Kidney (tissue), 14 donors: Measurements from ENCODE around the gene OPRL1. TPM values are rescaled to one million over a fixed set of nuclear protein-coding genes. Genes with fewer than 3 reads are reported as not detected.

Source experiments
- DNase-seq, 5 donors: peaks; one replicate each; pipeline ENCODE4 v3.0.0-alpha.2; 2013 to 2020
- FAIRE-seq: peaks from 2 replicates; lab custom pipeline; 2012; peaks lifted over from hg19 to GRCh38; lab: Jason Lieb, UNC
- H3K27ac ChIP-seq, 2 donors: one replicate each; pipeline ENCODE4 v1.7.0; 2013; ENCODE audit warnings: low read depth in 2 of 2, low read length in 2 of 2, inconsistent platforms in 1 of 2
- H3K27me3 ChIP-seq: one replicate; pipeline ENCODE4 v1.7.1; 2013; ENCODE audit warnings: low read length, inconsistent platforms; ENCODE audit not compliant: control insufficient read depth, insufficient read depth
- H3K36me3 ChIP-seq, 3 donors: one replicate each; pipeline versions ENCODE4 v1.7.0 to v1.7.1; 2013; ENCODE audit warnings: low read length in 3 of 3, control low read depth in 1 of 3, inconsistent platforms in 1 of 3; ENCODE audit not compliant: insufficient read depth in 3 of 3, control insufficient read depth in 2 of 3
- H3K4me1 ChIP-seq, 3 donors: one replicate each; pipeline versions ENCODE4 v1.7.0 to v1.7.1; 2013; ENCODE audit warnings: low read length in 3 of 3, inconsistent platforms in 1 of 3, low read depth in 1 of 3; ENCODE audit not compliant: control insufficient read depth in 2 of 3, insufficient read depth in 2 of 3
- H3K4me3 ChIP-seq, 3 donors: one replicate each; pipeline versions ENCODE4 v1.7.0 to v1.8.1; 2013; ENCODE audit warnings: low read length in 3 of 3, control low read depth in 1 of 3, inconsistent platforms in 1 of 3
- H3K9ac ChIP-seq, 3 donors: one replicate each; pipeline versions ENCODE4 v1.7.0 to v1.7.1; 2013; ENCODE audit warnings: low read length in 3 of 3, control low read depth in 1 of 3, inconsistent platforms in 1 of 3
- H3K9me3 ChIP-seq, 3 donors: one replicate each; pipeline versions ENCODE4 v1.7.0 to v1.7.1; 2013; ENCODE audit warnings: low read length in 3 of 3, control low read depth in 1 of 3, inconsistent platforms in 1 of 3; ENCODE audit not compliant: control insufficient read depth in 2 of 3, insufficient read depth in 1 of 3
- CTCF ChIP-seq: IDR thresholded peaks from 3 replicates; pipeline ENCODE4 v1.5.1; 2012; ENCODE audit warnings: mild to moderate bottlenecking, moderate library complexity, borderline replicate concordance; ENCODE audit not compliant: insufficient read depth; ENCODE audit errors: extremely low read depth
- intact Hi-C: fragments of 100-400 bp; cut with DNase I; formaldehyde crosslinking; loops from one replicate; pipeline ENCODE4 v1.11.1; 2022
- polyA plus RNA-seq: library from polyadenylated mRNA; stranded (reverse); fragments of 350-450 nt; fragmentation: Illumina TruSeq; extraction: RNeasy Lipid Tissue Mini Kit (QIAGEN cat#74804); gene quantifications from one replicate; pipeline ENCODE4 v1.2.3, GENCODE V29; 2014; ENCODE audit warnings: low read depth, low replicate concordance; ENCODE audit not compliant: insufficient read depth
- total RNA-seq: library from RNA; stranded (reverse); fragmentation: NEBNext Ultra II Directional; extraction: Animal tissue kit (Norgen Biotek cat#: 25700); gene quantifications from one replicate; pipeline ENCODE4 v1.2.1, GENCODE V29; 2021
- donor health status: control.
- donor health status: control.
- donor health status: control.
- donor health status: control.
- donor health status: control.
- donor health status: DM: yes; HTN: yes; CAD: no.
- donor health status: Normal renal cell carcinoma (clear cell type).

The OPRL1 gene
- total and polyA plus RNA-seq, 2 donors from 2014 or later = 0.39 to 1.2 TPM

- H3K9ac ChIP-seq = no peak overlapping the region
- no peak for FAIRE-seq
- H3K9me3 ChIP-seq = peaks cover 0 to 2% (median 0%) of the 10 kb centered on the region in 3 donors
- no peaks in the 10 kb centered on the region for H3K36me3 ChIP-seq
- intact Hi-C loops = no loop called here
- no peaks in the 10 kb centered on the region for H3K4me1 ChIP-seq
- TF ChIP-seq CTCF = no peak
- DNase-seq = peak in 1 of 5 donors; percentile 56
- H3K27me3 ChIP-seq = no peaks in the 10 kb centered on the region
- H3K27ac ChIP-seq = no peak overlapping the region
- no peak overlapping the region for H3K4me3 ChIP-seq
Measured at GRCh38 chr20:64129146-64129782, 49.4 kb downstream of the OPRL1 start.

- H3K9ac ChIP-seq = no peak overlapping the region
- peaks cover 0 to 2% (median 0%) of the 10 kb centered on the region in 3 donors for H3K9me3 ChIP-seq
- TF ChIP-seq CTCF = no peak
- intact Hi-C loops = no loop called here
- H3K27me3 ChIP-seq = no peaks in the 10 kb centered on the region
- H3K27ac ChIP-seq = no peak overlapping the region
- H3K36me3 ChIP-seq = no peaks in the 10 kb centered on the region
- H3K4me3 ChIP-seq = no peak overlapping the region
- H3K4me1 ChIP-seq = no peaks in the 10 kb centered on the region
- FAIRE-seq = no peak
- no peak for DNase-seq
Measured at GRCh38 chr20:64130271-64130670, 50.4 kb downstream of the OPRL1 start.

GRCh38 chr20:64130876-64131275, 51.0 kb downstream of the OPRL1 start:
- no peak for TF ChIP-seq CTCF
- intact Hi-C loops = no loop called here
- Histone ChIP-seq H3K36me3 (no peaks in the 10 kb centered on the region), H3K27me3 (no peaks in the 10 kb centered on the region), H3K4me3 (no peak overlapping the region), H3K27ac (no peak overlapping the region), H3K9me3 (peaks cover 0 to 2% (median 0%) of the 10 kb centered on the region in 3 donors), H3K9ac (no peak overlapping the region), H3K4me1 (no peaks in the 10 kb centered on the region)
- no peak for FAIRE-seq
- peak in 1 of 5 donors; percentile 30 for DNase-seq
